Measurements from ENCODE around the gene ADAM22.
"Not testable (repeated sequence)": the region's sequence is repeated elsewhere in the genome, so short reads cannot be mapped to it uniquely, and the experiment has no call there.

ADAM22 gene, protein sequence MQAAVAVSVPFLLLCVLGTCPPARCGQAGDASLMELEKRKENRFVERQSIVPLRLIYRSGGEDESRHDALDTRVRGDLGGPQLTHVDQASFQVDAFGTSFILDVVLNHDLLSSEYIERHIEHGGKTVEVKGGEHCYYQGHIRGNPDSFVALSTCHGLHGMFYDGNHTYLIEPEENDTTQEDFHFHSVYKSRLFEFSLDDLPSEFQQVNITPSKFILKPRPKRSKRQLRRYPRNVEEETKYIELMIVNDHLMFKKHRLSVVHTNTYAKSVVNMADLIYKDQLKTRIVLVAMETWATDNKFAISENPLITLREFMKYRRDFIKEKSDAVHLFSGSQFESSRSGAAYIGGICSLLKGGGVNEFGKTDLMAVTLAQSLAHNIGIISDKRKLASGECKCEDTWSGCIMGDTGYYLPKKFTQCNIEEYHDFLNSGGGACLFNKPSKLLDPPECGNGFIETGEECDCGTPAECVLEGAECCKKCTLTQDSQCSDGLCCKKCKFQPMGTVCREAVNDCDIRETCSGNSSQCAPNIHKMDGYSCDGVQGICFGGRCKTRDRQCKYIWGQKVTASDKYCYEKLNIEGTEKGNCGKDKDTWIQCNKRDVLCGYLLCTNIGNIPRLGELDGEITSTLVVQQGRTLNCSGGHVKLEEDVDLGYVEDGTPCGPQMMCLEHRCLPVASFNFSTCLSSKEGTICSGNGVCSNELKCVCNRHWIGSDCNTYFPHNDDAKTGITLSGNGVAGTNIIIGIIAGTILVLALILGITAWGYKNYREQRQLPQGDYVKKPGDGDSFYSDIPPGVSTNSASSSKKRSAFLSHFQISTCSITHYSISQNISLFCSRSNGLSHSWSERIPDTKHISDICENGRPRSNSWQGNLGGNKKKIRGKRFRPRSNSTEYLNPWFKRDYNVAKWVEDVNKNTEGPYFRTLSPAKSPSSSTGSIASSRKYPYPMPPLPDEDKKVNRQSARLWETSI

DNA sequence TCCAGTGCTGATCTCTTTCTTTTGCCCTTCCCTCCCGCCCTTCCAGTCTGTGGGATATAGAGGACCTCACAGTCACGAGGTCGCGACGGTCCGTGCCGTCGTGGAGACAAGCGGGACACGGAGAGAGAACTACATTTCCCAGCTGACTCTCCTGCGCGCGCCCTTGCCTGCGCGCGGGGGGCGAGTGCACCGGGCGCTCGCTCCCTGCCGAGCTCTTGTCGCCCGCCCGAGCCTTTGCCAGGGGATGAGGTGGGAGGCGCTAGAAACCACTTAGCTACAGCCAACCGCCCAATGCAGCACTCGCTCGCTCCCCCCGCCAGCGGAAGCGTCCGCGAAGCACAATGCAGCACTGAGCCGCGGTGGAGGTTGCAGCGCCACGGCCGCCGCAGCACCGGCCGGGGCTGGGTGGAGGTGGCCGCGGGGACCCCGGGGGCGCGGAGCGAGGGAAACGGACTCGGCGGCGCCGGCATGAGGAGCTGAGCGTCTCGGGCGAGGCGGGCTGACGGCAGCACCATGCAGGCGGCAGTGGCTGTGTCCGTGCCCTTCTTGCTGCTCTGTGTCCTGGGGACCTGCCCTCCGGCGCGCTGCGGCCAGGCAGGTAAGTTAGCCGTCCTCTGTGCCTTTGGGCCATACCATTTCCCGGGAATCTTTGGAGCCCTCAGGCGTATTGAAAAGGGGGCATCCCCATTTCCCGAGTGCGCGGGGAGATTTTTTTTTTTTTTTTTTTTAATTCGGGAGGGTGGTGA lies at the start of gene ADAM22:
Gene ADAM22, plus strand, starts transcription at position 299 of the 746 bp plus-strand sequence. Its CDS starts 215 bp downstream, at position 514.
- peak; percentile 85 to 90 for DNase-seq

DNA sequence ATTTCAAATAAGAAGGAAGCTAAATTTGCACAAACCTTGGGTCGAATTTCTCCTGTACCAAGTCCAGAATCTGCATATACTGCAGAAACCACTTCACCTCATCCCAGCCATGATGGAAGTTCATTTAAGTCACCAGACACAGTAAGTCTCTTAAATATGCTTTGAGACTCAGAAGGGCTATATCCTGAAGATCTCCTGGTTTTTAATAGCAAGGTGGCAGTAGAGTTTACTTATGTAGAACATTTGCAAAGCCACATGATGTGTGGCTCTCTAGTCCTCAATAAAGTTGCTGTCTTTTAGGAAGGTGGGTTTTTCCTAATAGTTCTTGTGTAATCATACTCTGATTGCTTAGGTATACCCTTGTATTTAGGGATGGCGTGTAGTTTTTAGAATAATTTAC lies 49.0 kb upstream of the ADAM22 start:
- no peak for DNase-seq

DNA sequence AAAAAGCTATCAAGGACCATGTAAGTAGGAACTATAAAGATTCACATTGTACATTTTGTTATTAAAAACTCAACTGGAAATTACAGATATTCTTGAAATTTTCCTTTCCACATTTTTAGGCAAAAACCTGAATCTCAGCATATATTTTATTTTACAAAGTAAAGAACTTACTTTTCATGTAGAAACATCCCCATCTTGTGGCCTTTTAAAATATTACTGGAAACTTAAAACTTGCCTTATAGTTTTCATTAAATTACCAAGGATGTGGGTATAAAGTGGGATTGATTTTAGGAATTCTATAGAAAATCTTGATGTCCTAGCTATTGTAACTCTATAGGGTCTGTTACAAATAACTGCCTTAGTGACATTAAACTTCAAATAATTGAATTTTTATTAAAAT lies 47.2 kb upstream of the ADAM22 start:
- no peak for DNase-seq

DNA sequence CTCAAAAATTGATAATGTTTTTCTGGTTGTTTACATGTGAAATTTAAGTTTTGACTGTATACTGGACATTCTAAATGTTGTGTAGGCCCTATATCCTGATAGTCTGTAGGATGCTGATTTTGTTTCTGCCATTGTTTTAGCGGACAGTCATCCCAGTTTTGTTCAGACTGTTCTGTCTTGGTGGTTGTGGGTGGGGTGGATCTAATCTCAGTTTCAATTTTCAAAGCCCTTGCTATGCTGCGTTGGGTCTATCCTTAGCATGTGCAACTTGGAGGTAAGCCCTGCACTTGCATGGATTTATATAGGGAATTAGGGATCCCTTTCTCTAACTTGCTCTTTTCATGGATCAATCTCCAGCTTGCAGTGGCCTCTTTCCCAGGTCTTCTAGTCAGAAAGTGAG lies 38.7 kb upstream of the ADAM22 start:
- no peak for DNase-seq

DNA sequence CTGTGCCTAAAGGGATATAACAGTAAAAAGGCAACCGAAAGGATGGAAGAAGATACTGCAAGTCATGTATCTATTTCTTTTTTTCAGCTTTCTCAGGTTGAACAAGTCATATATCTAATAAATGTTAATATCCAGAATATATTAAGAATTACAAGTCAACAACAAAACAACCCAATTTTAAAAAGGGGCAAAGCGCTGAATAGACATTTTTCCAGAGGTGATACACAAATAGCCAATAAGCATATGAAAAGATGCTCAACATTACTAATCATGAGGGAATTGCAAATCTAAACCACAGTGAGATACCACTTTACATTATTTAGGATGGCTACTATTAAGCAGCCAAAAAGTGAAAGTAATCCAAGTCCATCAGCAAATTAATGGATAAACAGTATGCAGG lies 34.8 kb upstream of the ADAM22 start:
- no peak for DNase-seq

DNA sequence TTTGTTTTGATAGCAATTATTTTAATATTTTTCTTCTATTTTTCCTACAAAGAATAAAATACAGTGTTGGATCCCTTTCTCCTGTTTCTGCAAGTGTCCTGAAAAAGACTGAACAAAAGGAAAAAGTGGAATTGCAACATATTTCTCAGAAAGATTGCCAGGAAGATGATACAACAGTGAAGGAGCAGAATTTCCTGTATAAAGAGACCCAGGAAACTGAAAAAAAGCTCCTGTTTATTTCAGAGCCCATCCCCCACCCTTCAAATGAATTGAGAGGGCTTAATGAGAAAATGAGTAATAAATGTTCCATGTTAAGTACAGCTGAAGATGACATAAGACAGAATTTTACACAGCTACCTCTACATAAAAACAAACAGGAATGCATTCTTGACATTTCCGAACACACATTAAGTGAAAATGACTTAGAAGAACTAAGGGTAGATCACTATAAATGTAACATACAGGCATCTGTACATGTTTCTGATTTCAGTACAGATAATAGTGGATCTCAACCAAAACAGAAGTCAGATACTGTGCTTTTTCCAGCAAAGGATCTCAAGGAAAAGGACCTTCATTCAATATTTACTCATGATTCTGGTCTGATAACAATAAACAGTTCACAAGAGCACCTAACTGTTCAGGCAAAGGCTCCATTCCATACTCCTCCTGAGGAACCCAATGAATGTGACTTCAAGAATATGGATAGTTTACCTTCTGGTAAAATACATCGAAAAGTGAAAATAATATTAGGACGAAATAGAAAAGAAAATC lies 26.7 kb upstream of the ADAM22 start:
- DNase-seq, result not testable (repeated sequence)

DNA sequence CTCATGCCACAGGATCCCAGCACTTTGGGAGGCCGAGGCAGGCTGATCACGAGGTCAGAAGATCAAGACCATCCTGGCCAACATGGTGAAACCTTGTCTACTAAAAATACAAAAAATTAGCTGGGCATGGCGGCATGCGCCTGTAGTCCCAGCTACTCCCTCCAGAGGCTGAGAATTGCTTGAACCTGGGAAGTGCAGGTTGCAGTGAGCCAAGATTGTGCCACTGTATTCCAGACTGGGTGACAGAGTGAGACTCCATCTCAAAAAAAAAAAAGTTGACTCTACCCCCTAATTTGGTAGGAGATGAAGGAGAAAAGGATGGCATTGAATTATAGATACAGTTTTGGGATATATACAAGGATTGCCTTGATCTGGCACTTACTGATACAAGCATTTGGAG lies 25.2 kb upstream of the ADAM22 start:
- DNase-seq, result not testable (repeated sequence)

DNA sequence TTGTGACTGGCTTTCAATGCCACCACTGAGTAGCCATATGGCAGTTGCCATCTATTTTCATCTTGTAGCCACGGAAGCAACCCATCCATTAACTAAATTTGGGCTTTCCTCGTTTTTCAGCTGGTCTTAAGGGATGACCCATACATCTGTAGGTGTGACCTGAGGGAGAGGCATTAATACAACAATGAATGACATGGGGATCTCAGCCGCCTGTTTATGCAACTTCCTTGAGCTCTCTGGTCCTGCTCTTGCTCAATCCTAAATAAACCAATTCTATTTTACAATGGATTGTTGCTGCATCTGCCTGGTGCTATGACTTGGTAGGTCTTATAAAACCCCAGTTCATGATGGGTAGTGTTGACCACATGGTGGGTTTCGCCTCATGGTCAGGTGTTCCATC lies 21.9 kb upstream of the ADAM22 start:
- no peak for DNase-seq

DNA sequence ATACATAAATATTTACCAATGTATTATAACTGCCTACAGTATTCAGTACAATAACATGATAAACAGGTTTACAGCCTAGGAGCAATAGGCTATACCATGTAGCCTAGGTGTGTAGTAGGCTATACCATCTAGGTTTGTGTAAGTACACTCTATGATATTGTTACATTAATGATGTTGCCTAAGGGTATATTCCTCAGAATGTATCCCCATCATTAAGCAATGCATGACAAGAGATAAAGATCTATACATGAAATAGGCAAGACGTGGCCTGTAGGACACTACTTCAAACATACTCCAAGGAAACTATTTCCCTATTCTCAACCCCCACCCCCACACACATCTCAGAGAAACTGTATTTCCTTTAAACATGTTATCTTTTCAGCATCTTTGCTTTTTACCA lies 15.3 kb upstream of the ADAM22 start:
- no peak for DNase-seq

DNA sequence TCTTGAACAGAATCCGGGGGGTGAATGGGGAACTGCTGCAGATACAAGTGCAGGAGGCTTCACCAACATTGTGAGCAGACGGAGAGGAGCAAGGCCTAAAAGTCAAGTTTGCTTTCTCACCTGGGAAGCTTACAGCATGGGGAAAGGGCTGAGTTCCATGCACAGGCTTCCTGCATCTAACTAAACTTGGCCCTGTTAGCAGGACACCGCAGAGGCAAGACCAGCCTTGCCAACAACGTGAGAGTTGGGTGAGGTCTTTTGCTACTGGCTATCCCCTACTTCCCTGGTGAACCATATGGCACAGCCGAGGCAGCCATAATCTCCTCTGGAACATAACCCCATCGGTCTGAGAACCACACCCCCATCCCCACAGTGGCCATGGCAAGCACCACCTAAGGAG lies 14.2 kb upstream of the ADAM22 start:
- DNase-seq, result no peak

DNA sequence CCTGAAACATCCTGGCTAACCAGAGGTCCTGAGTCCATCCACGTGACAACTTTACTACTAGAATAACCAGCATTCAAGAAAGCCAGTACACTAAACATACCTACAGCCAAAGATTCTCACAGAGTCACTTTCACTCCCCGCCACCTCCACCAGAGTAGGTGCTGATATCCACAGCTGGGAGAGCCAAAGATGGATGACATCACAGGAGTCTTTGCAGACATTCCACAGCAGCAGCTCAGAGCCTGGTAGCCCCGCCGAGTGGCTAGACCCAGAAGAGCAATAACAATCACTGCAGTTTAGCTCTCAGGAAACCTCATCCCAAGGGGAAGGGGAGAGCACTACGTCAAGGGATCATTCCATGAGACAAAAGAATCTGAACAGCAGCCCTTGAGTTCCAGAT lies 13.5 kb upstream of the ADAM22 start:
- DNase-seq, result no peak

DNA sequence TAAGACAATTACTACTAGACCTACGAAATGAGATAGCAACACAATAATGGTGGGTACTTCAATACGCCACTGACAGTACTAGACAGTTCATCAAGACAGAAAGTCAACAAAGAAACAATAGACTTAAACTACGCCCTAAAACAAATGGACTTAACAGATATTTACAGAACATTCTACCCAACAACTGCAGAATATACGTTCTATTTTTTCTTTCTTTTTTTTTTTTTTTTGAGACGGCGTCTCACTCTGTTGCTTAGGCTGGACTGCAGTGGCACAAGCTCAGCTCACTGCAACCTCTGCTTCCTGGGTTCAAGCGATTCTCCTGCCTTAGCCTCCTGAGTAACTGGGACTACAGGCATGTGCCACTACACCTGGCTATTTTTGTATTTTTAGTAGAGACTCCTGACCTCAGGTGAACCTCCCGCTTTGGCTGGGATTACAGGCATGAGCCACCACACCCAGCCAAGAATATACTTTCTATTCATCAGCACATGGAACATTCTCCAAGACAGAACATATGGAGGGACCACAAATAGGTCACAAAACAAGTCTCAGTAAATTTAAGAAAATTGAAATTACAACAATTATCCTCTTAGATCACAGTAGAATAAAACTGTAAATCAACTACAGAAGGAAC lies 11.2 kb upstream of the ADAM22 start:
- DNase-seq, result peak; percentile 48 to 49

DNA sequence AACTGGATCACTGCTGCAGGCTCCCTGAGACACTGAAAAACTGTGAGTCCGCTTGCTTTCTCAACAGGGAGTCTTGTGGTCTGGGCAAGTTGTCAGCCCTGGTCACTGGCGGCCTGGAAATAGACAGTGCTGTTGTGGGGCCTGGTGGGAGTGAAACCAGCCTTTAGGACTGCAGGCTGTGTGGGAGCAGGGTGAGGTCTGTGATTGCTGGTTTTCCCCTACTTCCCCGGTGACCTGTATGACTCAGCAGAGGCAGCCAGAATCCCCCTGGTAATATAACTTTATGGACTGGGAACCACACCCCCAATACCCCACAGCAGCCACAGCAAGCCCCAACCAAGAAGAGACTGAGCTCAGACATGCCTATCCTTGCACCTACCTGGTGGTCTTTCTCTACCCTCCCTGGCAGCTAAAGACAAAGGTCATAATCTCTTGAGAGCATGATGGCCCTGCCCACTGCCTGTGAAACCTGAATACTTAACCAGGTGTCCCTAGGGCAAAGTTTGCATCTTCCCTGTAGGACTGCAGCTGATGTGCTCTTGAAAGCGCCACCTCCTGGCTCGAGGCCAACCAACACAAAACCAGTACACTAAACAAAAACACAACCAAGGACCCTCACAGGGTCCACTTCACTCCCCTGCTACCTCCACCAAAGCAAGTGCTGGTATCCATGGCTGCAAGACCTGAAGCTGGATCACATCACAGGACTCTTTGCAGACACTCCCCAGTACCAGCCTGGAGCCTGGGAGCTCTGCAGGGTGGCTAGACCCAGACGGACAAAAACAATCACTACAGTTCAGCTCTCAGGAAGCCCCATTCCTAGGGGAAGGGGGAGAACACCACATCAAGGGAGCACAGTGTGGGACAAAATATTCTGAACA lies 7.2 kb upstream of the ADAM22 start:
- DNase-seq, result no peak

DNA sequence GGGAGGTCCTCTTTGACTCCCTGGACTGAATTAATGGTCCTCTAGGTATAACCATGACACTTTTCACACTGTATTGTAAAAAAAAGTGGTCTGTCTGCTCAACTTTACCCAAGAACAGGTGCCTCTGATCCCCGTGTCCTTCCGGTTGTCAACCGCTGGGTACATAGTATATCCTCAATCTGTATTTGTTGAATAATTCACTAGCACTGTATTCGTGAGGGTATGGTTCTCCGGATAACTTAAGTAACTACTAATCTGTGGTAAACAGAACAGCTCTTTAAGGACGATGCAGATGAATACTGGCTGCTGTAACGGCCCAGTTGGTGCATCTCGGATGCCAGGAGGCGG lies 472 bp upstream of the ADAM22 start:
- DNase-seq, result no peak

DNA sequence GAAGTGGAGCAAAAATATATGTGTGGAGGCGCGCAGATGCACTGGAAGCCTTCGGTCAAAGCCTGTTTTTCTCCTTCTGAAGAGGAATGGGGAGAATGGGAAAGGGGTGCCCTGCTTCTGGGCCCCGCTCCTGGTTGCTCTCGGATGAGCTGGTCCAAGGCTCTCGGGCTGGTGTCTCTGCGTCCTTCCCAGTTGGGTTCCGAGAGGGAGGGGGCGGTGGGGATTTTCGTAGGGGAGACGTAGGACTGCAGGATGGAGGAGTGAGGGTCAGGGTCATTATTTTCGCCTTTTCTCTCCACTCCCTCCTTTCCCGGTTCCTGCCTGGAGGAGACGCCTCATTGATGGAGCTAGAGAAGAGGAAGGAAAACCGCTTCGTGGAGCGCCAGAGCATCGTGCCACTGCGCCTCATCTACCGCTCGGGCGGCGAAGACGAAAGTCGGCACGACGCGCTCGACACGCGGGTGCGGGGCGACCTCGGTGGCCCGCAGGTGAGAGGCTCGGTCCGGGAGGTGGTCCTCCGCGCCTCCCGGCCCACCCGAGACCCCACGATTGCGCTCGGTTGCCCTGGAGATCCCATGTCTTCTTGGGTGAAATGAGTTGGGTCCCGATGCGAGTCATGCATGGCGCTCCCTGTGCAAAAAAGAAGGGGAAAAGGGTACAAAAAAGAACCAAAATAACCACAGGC lies 790 bp downstream of the ADAM22 start:
- no peak for DNase-seq

DNA sequence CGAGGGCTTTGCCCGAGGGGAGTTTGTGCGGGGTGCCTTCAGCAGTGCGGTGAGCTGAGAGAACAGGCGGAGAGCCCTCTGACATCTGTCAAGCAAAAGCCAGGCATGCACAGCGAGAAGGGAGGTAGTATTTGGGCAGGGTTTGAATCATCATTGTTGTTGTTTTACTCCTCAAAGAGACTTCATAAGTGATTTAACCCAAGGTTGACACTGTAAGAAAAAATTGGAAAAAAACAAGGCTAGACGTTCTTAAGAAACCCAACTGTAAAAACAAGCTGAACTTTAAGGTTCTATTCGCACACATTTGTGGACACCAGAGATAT lies 1.3 kb downstream of the ADAM22 start:
- DNase-seq, result no peak

DNA sequence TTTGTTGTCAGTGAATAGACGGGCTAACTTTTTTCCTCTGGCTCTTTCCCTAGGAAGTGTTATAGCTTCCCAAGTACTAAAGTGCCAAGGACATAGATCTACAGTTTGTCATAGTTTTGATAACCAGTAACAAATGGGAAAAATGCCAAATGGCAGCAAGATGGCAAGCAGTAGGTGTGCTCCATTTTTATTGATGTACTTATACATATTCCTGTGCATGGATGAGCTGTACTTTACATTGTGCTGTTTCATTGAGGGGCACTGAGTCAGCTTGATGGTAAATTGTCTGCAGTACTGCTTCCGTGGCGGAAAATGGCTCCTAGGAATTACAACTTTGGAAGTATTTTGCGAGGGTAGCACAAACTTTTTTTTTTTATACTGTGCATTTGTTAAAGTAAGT lies 7.1 kb downstream of the ADAM22 start:
- DNase-seq, result no peak

DNA sequence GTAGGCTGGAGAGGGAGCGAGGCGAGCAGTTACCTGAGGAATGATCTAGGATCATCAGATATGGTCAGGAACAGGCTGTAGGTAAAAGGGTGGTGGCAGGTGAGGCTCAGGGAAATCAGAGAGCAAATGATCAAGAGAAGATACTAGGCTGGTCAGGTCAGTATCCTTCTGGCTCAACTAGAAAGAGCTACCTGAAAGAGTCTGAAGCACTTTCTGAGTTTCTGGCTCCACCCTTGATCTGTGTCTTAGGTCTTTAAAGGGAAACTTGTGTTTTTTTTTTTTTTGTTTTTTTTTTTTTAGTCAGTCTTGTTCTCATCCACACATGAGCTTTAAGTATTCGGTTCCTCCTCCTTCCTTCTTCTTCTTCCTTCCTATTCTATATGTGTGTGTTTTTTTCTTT lies 10.5 kb downstream of the ADAM22 start:
- DNase-seq, result no peak

DNA sequence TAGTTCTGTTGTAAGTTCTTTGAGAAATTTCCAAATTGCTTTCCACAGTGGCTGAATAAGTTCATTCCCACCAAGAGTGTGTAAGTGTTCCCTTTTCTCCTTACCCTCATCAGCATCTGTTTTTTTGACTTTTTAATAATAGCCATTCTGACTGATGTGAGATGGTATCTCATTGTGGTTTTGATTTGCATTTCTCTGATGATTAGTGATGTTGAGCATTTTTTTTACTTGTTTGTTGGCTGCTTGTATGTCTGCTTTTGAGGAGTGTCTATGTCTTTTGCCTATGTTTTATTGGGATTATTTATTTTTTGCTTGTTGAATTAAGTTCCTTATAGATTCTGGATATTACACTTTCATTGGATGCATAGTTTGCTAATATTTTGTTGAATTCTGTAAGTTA lies 11.9 kb downstream of the ADAM22 start:
- DNase-seq, result not testable (repeated sequence)

DNA sequence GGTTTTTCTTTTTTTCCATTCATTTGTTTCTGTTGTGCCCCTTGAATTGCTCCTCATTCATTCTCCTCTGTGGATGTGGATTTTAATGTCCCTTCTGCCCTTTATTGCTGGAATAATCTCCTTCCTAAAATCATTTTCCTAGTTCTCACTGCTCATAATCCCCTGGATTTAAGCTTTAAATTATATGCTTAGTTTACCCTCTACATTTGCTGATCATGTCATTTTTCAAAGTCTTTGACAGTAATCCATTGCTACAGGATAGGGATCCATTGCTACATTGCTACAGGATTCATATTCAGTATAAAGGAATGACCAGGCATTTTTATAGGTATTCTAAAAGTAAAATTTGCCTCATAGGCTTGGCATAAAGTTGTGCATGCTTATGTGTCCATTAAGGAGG lies 14.3 kb downstream of the ADAM22 start:
- no peak for DNase-seq
